Stimulated activated naive CD4-positive, alpha-beta T cell treated with Interleukin-2 at 50 U/mL for 16 hours (primary cell): ENCODE measurements around the gene LEMD3.
"Not testable (repeated sequence)": the region's sequence is repeated elsewhere in the genome, so short reads cannot be mapped to it uniquely, and the experiment has no call there.

ENCODE experiments used
- DNase-seq: peaks from one replicate; lab custom pipeline; 2025; lab: John Stamatoyannopoulos, UW

Gene LEMD3

DNA sequence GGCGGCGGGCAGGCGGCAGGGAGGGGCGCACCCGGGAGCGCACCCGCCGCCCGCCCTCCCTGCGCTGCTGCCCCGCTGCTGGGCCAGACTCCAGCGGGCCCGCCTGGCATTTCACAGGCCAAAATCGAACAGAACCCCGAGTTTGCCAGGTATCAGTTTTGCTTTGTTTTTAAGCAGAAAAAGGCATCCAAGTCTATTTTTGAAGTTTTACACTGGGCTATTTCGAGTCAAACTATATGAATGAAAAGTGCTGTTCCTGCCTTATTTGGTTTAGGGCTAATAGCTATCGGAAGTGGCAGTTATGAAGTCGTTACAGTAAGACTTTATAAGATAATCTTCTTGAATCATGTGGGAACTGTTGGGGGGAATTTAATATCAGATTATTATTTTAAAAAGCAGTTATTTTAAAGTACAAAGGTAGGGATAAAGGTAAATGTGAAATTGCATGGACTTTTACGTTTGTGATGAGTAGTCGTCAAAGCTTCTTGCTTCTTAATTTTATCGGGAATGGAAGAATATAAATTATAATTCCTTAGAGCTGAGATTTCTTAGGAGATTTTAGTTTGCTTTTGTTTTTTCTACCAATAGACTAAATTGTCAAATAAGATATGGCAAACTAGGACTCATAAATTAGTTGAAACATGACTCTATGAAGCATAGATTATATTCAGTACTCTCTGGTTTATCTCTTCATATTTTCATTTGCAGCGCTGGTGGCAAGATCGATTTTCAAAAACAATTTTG is 110.2 kb downstream of the LEMD3 start:
- DNase-seq, result no peak

DNA sequence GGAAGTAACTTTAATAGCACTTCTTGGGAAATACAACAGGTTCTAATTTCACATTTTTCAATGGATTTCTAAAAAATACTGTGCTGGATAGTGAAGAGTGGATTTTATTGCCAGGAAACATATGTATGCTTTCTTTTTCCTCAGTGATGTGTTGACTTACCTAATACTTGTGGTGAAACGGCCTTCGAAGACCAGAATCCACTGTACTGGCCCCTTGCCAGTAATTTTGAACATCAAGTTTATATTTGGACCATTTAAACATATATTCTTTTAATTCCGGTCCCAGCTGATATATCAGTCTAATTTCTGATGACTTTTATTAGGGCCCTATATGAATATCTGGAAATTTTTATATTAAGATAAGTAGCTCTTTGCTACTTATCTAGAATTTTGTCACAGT is 110.9 kb downstream of the LEMD3 start:
- DNase-seq, result no peak

DNA sequence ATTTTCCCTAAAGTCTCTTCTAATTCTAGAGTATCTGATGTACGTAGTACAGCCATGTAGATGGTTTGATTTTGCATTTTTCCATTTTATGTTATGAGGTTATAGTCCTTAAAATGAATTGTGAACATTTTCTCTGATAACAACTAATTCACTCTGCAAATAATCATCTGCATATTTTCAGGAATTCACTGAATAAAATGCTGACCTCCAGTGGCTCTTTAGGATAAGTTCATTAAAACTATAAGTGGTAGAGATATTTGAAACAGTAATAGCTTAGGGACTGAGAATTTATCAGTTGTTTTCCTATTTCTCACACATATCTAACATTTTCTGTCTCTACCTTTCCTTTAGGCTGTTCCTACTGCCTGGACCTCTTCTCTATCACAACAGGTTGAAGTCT is 113.5 kb downstream of the LEMD3 start:
- no peak for DNase-seq

DNA sequence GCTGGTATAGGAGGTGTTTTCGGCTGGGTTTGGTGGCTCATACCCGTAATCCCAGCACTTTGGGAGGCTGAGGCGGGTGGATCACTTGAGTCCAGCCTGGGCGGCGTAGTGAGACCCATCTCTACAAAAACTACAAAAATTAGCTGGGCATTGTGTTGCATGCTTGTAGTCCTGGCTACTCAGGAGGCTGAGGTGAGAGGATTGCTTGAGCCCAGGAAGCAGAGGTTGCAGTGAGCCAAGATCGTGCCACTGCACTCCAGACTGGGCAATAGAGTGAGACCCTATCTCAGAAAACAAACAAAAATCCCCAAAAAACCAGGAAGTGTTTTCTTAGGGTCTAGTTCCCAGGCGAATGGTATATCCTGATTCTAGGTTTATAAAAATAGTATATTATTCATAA is 116.1 kb downstream of the LEMD3 start:
- not testable (repeated sequence) for DNase-seq

DNA sequence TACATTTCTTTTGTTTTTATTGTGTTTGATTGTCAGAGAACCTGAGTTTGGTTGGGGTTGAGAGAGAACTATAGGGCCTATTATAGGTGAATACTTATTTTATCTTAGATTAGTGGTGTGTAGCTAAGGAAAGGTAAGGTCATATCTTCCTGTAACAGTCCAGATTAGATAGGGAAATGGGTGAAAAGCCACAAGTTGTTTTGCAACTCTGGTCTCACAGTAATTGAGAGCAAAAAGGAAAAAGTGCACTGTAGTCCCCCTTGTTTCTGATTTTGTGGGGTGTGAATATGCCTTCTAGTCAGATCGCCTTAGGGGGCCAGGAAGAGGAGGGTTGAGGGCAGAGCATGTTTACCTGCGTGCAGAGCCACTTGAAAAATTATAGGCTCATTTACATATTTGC is 118.0 kb downstream of the LEMD3 start:
- DNase-seq, result no peak

DNA sequence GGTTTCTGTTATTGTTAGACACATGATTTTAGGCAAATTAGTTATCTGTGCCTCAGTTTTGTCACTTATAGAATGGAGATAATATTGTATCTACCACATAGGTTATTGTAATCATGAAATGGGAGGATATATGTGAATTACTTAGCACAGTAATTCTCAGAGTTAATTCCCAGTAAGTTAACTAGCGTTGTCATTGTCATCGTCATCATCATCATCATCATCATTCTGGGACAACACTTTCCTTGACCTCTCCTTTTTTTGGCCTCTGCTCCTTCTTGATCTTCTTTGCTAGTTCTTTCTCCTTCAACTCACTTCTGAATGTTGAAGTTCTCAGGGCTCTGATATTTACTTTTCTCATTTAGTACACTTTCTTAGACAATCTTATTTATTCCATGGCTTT is 122.9 kb downstream of the LEMD3 start:
- no peak for DNase-seq

DNA sequence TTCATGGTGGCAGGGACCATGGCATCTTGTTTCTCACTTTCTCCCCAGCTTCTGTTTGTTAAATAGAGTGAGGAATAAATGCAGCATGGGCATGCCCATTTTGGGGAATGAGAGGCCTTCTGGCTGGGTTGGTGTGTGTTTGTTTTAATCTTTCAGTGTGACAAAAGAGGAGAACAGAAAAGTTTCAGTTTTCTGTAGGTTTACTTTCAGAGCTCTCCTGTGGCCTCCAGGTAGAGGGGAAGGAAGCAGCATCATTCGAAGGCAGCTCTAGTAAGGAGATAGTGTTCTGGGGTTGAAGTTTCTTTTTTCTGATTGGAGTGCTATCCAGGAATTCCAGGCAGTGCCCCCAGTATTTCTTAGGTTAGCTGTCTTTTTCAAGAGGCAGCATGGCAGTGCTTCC is 124.4 kb downstream of the LEMD3 start:
- no peak for DNase-seq

DNA sequence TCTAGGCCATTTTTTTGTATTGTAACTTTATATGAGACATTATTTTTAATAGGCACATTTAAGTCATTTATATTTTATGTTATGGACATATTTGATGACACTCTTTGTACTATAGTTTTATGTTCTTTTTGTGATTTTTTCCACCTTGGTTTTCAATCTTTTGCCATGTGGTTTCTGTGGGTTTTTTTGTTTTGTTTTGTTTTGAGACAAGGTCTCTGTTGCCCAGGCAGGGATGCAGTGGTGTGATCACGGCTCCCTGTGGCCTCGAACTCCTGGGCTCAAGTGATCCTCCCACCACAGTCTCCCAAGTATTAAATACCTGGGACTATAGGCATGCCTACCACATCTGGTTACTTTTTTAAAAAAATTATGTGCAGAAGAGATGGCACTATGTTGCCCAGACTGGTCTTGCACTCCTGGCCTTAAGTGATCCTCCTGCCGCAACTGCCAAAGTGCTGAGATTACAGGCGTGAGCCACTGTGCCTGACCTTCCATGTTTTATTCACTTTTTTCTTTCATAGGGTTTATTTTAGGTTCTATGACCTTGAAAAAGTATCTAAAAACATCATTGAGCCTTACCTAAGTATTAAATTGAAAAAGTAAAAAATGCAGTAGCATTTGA is 125.4 kb downstream of the LEMD3 start:
- no peak for DNase-seq

DNA sequence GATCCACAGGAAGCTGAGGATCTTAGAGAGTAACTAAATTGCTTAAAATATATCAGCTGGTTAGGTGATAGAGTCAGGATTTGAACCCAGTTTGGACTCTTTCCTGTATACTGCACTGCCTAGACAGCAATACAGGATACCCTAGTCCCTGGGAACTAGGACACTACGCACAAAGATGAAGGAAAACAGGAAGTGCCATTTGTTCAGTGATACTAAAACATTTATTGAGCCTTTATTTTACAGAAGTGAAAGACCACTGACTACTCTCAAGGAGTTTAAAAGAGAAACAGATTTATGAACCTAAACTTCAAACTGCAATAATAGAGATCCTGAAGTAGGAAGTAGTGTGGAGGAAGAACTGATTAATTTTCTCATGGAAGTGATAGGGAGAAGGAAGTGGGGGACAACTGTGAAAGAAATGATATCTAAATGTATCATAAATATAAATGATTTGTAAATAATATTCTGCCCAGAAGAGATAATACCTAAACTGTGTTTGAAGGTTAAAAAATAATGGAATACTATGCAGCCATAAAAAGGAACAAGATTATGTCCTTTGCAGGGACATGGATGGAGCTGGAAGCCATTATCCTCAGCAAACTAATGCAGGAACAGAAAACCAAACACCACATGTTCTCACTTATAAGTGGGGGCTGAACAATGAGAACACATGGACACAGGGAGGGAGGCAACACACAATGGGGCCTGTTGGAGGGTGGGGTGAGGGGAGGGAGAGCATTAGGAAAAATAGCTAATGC is 127.3 kb downstream of the LEMD3 start:
- DNase-seq, result no peak
